ENCODE results near the gene TMEM44.

Gene TMEM44

GRCh38 chr3:194647747-194648146 is 14.5 kb upstream of the TMEM44 start:
- Histone ChIP-seq H3K9ac (ENCODE audit: low read depth, low read length, poor library complexity) (no peak overlapping the region), H4K8ac (ENCODE audit: low read depth, low read length) (no peak overlapping the region), H3K18ac (ENCODE audit: low read length) (no peak overlapping the region), H2AK5ac (ENCODE audit: low read depth, low read length) (no peak overlapping the region), H2AFZ (ENCODE audit: low read length) (no peak overlapping the region), H3K4me2 (ENCODE audit: insufficient read depth, low read length, poor library complexity, severe bottlenecking) (no peak overlapping the region), H2BK15ac (ENCODE audit: low read length) (no peak overlapping the region), H3K23ac (ENCODE audit: low read depth, low read length, poor library complexity) (no peak overlapping the region), H3K79me1 (ENCODE audit: low read depth, low read length) (no peaks in the 10 kb centered on the region), H3K4ac (ENCODE audit: low read length) (no peak overlapping the region), H2BK12ac (ENCODE audit: low read length) (no peak overlapping the region), H3K27me3 (ENCODE audit: control insufficient read depth in 3 of 3, insufficient read depth in 3 of 3, low read depth in 1 of 3, low read length in 3 of 3) (no peaks in the 10 kb centered on the region), H3K14ac (ENCODE audit: low read length) (no peak overlapping the region), H2BK120ac (ENCODE audit: low read depth, low read length) (no peak overlapping the region), H3K4me1 (ENCODE audit: control insufficient read depth in 2 of 2, insufficient read depth in 1 of 2, low read depth in 1 of 2, low read length in 2 of 2) (no peaks in the 10 kb centered on the region), H3K27ac (replicated peaks; ENCODE audit: low read length) (no peak overlapping the region), H3K4me3 (ENCODE audit: low read length in 2 of 2) (no peak overlapping the region), H2BK5ac (ENCODE audit: low read length) (no peak overlapping the region), H3K9me3 (replicated peaks in 1 of 2; ENCODE audit: control insufficient read depth in 2 of 2, insufficient read depth in 1 of 2, low read depth in 1 of 2, low read length in 2 of 2) (no peaks in the 10 kb centered on the region), H4K91ac (ENCODE audit: low read depth, low read length, poor library complexity) (no peak overlapping the region), H3K36me3 (replicated peaks in 1 of 2; ENCODE audit: control insufficient read depth in 2 of 2, insufficient read depth in 2 of 2, low read length in 2 of 2) (peaks cover 27 to 92% of the 10 kb centered on the region in 2 donors)
- no CpG with 5 or more reads among the region's 3 CpGs for WGBS, 2 donors (ENCODE audit: extremely low coverage in 2 of 2, insufficient read length in 2 of 2, insufficient replicate concordance in 1 of 2)
- DNase-seq (ENCODE audit: low spot score): no peak

DNA sequence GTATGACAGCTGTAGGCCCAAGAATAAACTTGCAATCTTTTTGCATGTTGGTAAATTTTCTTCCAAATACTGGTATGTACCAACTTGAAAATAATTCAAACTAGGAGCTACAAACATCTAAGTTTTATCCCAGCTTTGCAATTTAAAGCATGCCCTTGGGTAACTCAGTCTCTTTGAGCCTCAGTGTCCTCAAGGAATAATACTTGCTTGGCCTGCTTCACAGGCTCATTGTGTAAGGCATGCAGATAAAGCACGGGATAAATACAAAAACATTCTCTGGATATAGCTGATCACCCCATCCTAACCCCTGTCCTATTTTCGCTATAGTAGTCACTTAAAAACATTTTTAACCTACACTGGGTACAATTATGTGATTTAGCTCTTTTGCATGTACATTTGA is 9.6 kb upstream of the TMEM44 start:
- no peak overlapping the region for H3K4me3 ChIP-seq (ENCODE audit: low read length in 2 of 2)
- no peak overlapping the region for H4K91ac ChIP-seq (ENCODE audit: low read depth, low read length, poor library complexity)
- no peak overlapping the region for H3K23ac ChIP-seq (ENCODE audit: low read depth, low read length, poor library complexity)
- no peak overlapping the region for H2BK12ac ChIP-seq (ENCODE audit: low read length)
- H3K79me1 ChIP-seq (ENCODE audit: low read depth, low read length): no peaks in the 10 kb centered on the region
- no peak overlapping the region for H2AFZ ChIP-seq (ENCODE audit: low read length)
- H3K4ac ChIP-seq (ENCODE audit: low read length): no peak overlapping the region
- no CpG with 5 or more reads among the region's 2 CpGs for WGBS, 2 donors (ENCODE audit: extremely low coverage in 2 of 2, insufficient read length in 2 of 2, insufficient replicate concordance in 1 of 2)
- no peaks in the 10 kb centered on the region for H3K9me3 ChIP-seq (replicated peaks in 1 of 2; ENCODE audit: control insufficient read depth in 2 of 2, insufficient read depth in 1 of 2, low read depth in 1 of 2, low read length in 2 of 2)
- no peak overlapping the region for H2BK15ac ChIP-seq (ENCODE audit: low read length)
- DNase-seq (ENCODE audit: low spot score): no peak
- H3K27ac ChIP-seq (replicated peaks; ENCODE audit: low read length): no peak overlapping the region
- no peak overlapping the region for H2AK5ac ChIP-seq (ENCODE audit: low read depth, low read length)
- no peak overlapping the region for H4K8ac ChIP-seq (ENCODE audit: low read depth, low read length)
- no peak overlapping the region for H2BK5ac ChIP-seq (ENCODE audit: low read length)
- H3K4me2 ChIP-seq (ENCODE audit: insufficient read depth, low read length, poor library complexity, severe bottlenecking): no peak overlapping the region
- H3K36me3 ChIP-seq (replicated peaks in 1 of 2; ENCODE audit: control insufficient read depth in 2 of 2, insufficient read depth in 2 of 2, low read length in 2 of 2): peaks cover 24 to 80% of the 10 kb centered on the region in 2 donors
- H3K4me1 ChIP-seq (ENCODE audit: control insufficient read depth in 2 of 2, insufficient read depth in 1 of 2, low read depth in 1 of 2, low read length in 2 of 2): no peaks in the 10 kb centered on the region
- H3K27me3 ChIP-seq (ENCODE audit: control insufficient read depth in 3 of 3, insufficient read depth in 3 of 3, low read depth in 1 of 3, low read length in 3 of 3): no peaks in the 10 kb centered on the region
- no peak overlapping the region for H2BK120ac ChIP-seq (ENCODE audit: low read depth, low read length)
- H3K9ac ChIP-seq (ENCODE audit: low read depth, low read length, poor library complexity): no peak overlapping the region
- H3K14ac ChIP-seq (ENCODE audit: low read length): no peak overlapping the region
- no peak overlapping the region for H3K18ac ChIP-seq (ENCODE audit: low read length)

DNA sequence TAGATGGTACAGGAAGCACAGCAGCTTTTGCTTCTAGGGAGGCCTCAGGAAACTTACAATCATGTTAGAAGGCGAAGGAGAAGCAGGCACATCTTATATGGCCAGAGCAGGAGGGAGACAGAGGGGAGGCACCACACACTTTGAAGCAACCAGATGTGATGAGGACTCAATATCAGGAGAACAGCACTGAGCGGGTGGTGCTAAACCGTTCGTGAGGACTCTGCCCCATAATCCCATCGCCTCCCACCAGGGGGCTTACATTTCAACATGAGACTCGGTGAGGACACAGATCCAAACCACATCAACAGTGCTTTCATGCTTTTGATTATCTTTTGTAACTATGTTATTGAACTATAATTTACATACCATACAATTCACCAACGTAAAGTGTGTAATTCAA is 7.6 kb upstream of the TMEM44 start:
- Histone ChIP-seq H4K8ac (ENCODE audit: low read depth, low read length) (no peak overlapping the region), H3K27me3 (ENCODE audit: control insufficient read depth in 3 of 3, insufficient read depth in 3 of 3, low read depth in 1 of 3, low read length in 3 of 3) (no peaks in the 10 kb centered on the region), H3K79me1 (ENCODE audit: low read depth, low read length) (no peaks in the 10 kb centered on the region), H3K4me3 (ENCODE audit: low read length in 2 of 2) (no peak overlapping the region), H3K36me3 (replicated peaks in 1 of 2; ENCODE audit: control insufficient read depth in 2 of 2, insufficient read depth in 2 of 2, low read length in 2 of 2) (peaks cover 21 to 63% of the 10 kb centered on the region in 2 donors), H3K27ac (replicated peaks; ENCODE audit: low read length) (no peak overlapping the region), H2BK5ac (ENCODE audit: low read length) (no peak overlapping the region), H3K9ac (ENCODE audit: low read depth, low read length, poor library complexity) (no peak overlapping the region), H2BK15ac (ENCODE audit: low read length) (no peak overlapping the region), H2BK12ac (ENCODE audit: low read length) (no peak overlapping the region), H2AK5ac (ENCODE audit: low read depth, low read length) (no peak overlapping the region), H2BK120ac (ENCODE audit: low read depth, low read length) (no peak overlapping the region), H3K9me3 (replicated peaks in 1 of 2; ENCODE audit: control insufficient read depth in 2 of 2, insufficient read depth in 1 of 2, low read depth in 1 of 2, low read length in 2 of 2) (no peaks in the 10 kb centered on the region), H3K4me2 (ENCODE audit: insufficient read depth, low read length, poor library complexity, severe bottlenecking) (no peak overlapping the region), H2AFZ (ENCODE audit: low read length) (no peak overlapping the region), H3K4me1 (ENCODE audit: control insufficient read depth in 2 of 2, insufficient read depth in 1 of 2, low read depth in 1 of 2, low read length in 2 of 2) (no peaks in the 10 kb centered on the region), H3K4ac (ENCODE audit: low read length) (no peak overlapping the region), H3K14ac (ENCODE audit: low read length) (no peak overlapping the region), H4K91ac (ENCODE audit: low read depth, low read length, poor library complexity) (no peak overlapping the region), H3K23ac (ENCODE audit: low read depth, low read length, poor library complexity) (no peak overlapping the region), H3K18ac (ENCODE audit: low read length) (no peak overlapping the region)
- WGBS, 2 donors (ENCODE audit: extremely low coverage in 2 of 2, insufficient read length in 2 of 2, insufficient replicate concordance in 1 of 2): no CpG with 5 or more reads among the region's 7 CpGs
- DNase-seq (ENCODE audit: low spot score): no peak

GRCh38 chr3:194638991-194639605 is 5.9 kb upstream of the TMEM44 start:
- Histone ChIP-seq H2AFZ (ENCODE audit: low read length) (no peak overlapping the region), H3K14ac (ENCODE audit: low read length) (no peak overlapping the region), H3K18ac (ENCODE audit: low read length) (no peak overlapping the region), H3K4me2 (ENCODE audit: insufficient read depth, low read length, poor library complexity, severe bottlenecking) (no peak overlapping the region), H2BK12ac (ENCODE audit: low read length) (no peak overlapping the region), H4K8ac (ENCODE audit: low read depth, low read length) (no peak overlapping the region), H4K91ac (ENCODE audit: low read depth, low read length, poor library complexity) (no peak overlapping the region), H3K23ac (ENCODE audit: low read depth, low read length, poor library complexity) (no peak overlapping the region), H3K27ac (replicated peaks; ENCODE audit: low read length) (no peak overlapping the region), H3K9me3 (replicated peaks in 1 of 2; ENCODE audit: control insufficient read depth in 2 of 2, insufficient read depth in 1 of 2, low read depth in 1 of 2, low read length in 2 of 2) (no peaks in the 10 kb centered on the region), H3K4ac (ENCODE audit: low read length) (no peak overlapping the region), H3K4me1 (ENCODE audit: control insufficient read depth in 2 of 2, insufficient read depth in 1 of 2, low read depth in 1 of 2, low read length in 2 of 2) (no peaks in the 10 kb centered on the region), H3K4me3 (ENCODE audit: low read length in 2 of 2) (no peak overlapping the region), H2AK5ac (ENCODE audit: low read depth, low read length) (no peak overlapping the region), H3K36me3 (replicated peaks in 1 of 2; ENCODE audit: control insufficient read depth in 2 of 2, insufficient read depth in 2 of 2, low read length in 2 of 2) (peaks cover 16 to 49% of the 10 kb centered on the region in 2 donors), H3K27me3 (ENCODE audit: control insufficient read depth in 3 of 3, insufficient read depth in 3 of 3, low read depth in 1 of 3, low read length in 3 of 3) (no peaks in the 10 kb centered on the region), H3K9ac (ENCODE audit: low read depth, low read length, poor library complexity) (no peak overlapping the region), H2BK5ac (ENCODE audit: low read length) (no peak overlapping the region), H2BK120ac (ENCODE audit: low read depth, low read length) (no peak overlapping the region), H3K79me1 (ENCODE audit: low read depth, low read length) (no peaks in the 10 kb centered on the region), H2BK15ac (ENCODE audit: low read length) (no peak overlapping the region)
- no peak for DNase-seq (ENCODE audit: low spot score)
- no CpG with 5 or more reads among the region's 10 CpGs for WGBS, 2 donors (ENCODE audit: extremely low coverage in 2 of 2, insufficient read length in 2 of 2, insufficient replicate concordance in 1 of 2)

Measured in neuronal stem cell (in vitro differentiated cells).